ENCODE results near the gene SNX1.
"Not testable (repeated sequence)": the region's sequence is repeated elsewhere in the genome, so short reads cannot be mapped to it uniquely, and the experiment has no call there.

SNX1 gene

GRCh38 chr15:64095795-64096667, at the start of gene SNX1:
TSS of gene SNX1 (plus strand) at chr15:64095982. CDS start at chr15:64096014, 32 bp downstream.
- peak; percentile 92 for DNase-seq

GRCh38 chr15:64046421-64047153, 49.2 kb upstream of the SNX1 start, which contains the start of gene DAPK2:
TSS of gene DAPK2 (minus strand) at chr15:64046485. CDS start at chr15:64040261, 6,224 bp downstream.
- peak; percentile 64 for DNase-seq

- DNase-seq = no peak
Measured at GRCh38 chr15:64048781-64049460, 46.9 kb upstream of the SNX1 start.

- DNase-seq = no peak
Measured at GRCh38 chr15:64050281-64051092, 45.3 kb upstream of the SNX1 start.

- no peak for DNase-seq
Measured at GRCh38 chr15:64051093-64051402, 44.7 kb upstream of the SNX1 start.

GRCh38 chr15:64051407-64052259, 44.1 kb upstream of the SNX1 start:
- no peak for DNase-seq

GRCh38 chr15:64052925-64053491, 42.8 kb upstream of the SNX1 start:
- DNase-seq = no peak

GRCh38 chr15:64053674-64054073, 42.1 kb upstream of the SNX1 start:
- DNase-seq = not testable (repeated sequence)

- no peak for DNase-seq
Measured at GRCh38 chr15:64058279-64058678, 37.5 kb upstream of the SNX1 start.

- not testable (repeated sequence) for DNase-seq
Measured at GRCh38 chr15:64059104-64059503, 36.7 kb upstream of the SNX1 start.

- DNase-seq = no peak
Measured at GRCh38 chr15:64060716-64061115, 35.1 kb upstream of the SNX1 start.

GRCh38 chr15:64066451-64066850, 29.3 kb upstream of the SNX1 start:
- no peak for DNase-seq

- DNase-seq = peak; percentile 64
Measured at GRCh38 chr15:64067564-64068030, 28.2 kb upstream of the SNX1 start.

- no peak for DNase-seq
Measured at GRCh38 chr15:64068133-64068532, 27.6 kb upstream of the SNX1 start.

GRCh38 chr15:64070106-64070505, 25.7 kb upstream of the SNX1 start:
- DNase-seq = no peak

- DNase-seq = no peak
Measured at GRCh38 chr15:64070965-64071851, 24.6 kb upstream of the SNX1 start.

- no peak for DNase-seq
Measured at GRCh38 chr15:64071931-64072765, 23.6 kb upstream of the SNX1 start.

GRCh38 chr15:64072812-64073211, 23.0 kb upstream of the SNX1 start:
- no peak for DNase-seq

- not testable (repeated sequence) for DNase-seq
Measured at GRCh38 chr15:64073496-64073895, 22.3 kb upstream of the SNX1 start.
